ENCODE data around the gene POSTN.
"Not testable (repeated sequence)": the region's sequence is repeated elsewhere in the genome, so short reads cannot be mapped to it uniquely, and the experiment has no call there.

Gene POSTN

GRCh38 chr13:37596805-37597204, 1.8 kb downstream of the POSTN start:
- DNase-seq = no peak

DNA sequence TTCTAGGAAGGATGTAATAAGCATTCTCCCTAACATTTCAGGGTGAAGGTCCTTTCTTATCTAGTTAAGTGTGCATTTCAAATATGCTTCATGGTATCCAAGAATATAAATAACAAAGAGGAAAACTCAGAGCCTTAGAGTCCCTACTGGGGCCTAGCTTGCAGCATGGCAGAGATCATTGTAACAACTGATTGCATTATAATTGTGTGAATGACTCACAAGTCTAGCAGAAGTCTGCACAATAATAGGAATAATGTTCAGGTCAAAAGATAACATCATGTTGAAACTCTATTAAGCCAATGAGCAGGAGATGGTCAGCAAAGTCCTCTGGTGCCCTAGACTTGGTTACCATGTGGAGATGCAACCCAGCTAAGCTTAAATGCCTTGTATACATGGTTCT, 3.4 kb downstream of the POSTN start:
- DNase-seq = no peak

- DNase-seq = no peak
Observed at GRCh38 chr13:37594550-37594949, 4.0 kb downstream of the POSTN start.

- DNase-seq = not testable (repeated sequence)
Observed at GRCh38 chr13:37589381-37589780, 9.2 kb downstream of the POSTN start.

- no peak for DNase-seq
Observed at GRCh38 chr13:37587236-37587635, 11.3 kb downstream of the POSTN start.

DNA sequence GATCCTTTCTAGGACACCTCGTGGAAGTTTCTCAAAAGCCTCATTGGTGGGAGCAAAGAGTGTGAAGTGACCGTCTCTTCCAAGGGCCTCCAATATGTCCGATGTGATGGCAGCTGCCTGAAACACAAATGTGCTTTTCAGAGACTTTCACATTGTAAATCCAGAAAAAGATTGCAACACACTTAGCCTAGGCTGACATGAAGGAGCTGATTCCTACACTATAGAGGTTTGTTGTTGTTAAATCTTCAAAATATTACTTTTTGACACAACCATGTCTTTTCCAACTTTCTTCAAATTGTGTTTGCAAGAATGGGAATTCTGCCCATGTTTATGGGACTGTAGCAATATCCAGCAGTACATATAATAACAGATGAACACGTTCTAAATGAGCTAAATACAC, 12.4 kb downstream of the POSTN start:
- no peak for DNase-seq

- no peak for DNase-seq
Observed at GRCh38 chr13:37585541-37585940, 13.0 kb downstream of the POSTN start.

DNA sequence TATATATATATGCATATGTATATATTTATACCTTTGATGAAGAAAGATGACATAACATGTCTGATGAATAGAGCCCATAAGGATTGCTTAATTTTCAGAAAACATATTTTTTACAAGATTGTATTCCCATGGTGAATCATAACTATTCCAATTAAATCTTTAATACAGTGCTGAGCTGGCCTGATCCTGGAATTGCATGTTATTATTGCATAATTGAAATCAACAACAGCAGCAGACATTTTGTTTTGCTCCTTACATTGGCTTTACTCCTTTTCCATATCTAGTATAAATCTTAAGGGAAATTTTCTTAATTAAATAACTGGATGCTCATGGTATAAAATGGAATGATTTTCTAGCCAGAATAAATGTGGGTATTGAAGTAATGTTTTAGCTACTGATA, 22.0 kb downstream of the POSTN start:
- DNase-seq = no peak

GRCh38 chr13:37565425-37565824, 33.1 kb downstream of the POSTN start:
- no peak for DNase-seq

GRCh38 chr13:37561031-37561430, 37.5 kb downstream of the POSTN start:
- no peak for DNase-seq

GRCh38 chr13:37560526-37560925, 38.0 kb downstream of the POSTN start:
- no peak for DNase-seq

GRCh38 chr13:37558766-37559165, 39.8 kb downstream of the POSTN start:
- not testable (repeated sequence) for DNase-seq

GRCh38 chr13:37546087-37546486, 52.5 kb downstream of the POSTN start:
- DNase-seq = no peak

DNA sequence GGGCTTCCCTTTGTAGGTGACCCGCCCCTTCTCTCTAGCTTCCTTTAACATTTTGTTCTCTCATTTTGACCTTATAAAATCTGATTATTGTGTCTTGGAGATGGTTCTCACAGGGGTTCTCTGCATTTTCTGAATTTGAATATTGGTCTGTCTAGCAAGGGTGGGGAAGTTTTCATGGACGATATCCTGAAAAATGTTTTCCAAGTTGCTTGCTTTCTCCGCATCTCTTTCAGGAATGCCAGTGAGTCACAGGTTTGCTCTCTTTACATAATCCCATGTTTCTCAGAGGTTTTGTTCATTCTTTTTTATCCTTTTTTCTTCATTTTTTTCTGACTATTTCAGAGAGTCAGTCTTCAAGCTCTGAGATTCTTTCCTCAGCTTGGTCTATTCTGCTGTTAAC, 53.6 kb downstream of the POSTN start:
- no peak for DNase-seq

DNA sequence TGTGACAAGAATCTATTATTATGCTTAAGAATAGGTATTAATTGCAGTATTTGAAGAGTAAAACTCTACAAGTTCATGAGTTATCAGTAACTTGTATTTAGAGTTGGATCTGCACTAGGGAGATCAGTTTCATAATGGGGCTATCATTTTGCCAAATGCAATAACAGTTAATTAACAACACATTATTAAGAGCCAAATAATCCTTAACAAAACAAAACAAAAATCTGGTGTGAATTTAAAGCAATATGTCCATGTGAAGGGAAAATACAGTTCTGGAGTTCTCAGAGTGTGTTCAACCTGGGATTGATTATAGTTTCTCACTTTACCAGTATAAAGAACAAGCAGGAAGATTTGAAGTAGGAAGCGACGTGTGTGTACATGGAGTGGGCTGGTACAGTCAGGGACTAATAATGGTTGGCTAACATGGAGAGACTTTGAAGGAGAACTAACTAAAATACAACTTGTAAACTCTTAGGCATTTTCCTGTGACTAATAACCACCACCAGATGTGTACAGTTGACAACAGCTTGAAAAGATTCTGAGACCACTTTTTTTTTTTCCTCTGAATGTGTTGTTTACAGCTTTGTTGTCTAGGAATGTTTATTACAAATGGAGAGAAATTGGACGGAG, 58.5 kb downstream of the POSTN start:
- DNase-seq = no peak

GRCh38 chr13:37539170-37539569, 59.4 kb downstream of the POSTN start:
- DNase-seq = no peak

DNA sequence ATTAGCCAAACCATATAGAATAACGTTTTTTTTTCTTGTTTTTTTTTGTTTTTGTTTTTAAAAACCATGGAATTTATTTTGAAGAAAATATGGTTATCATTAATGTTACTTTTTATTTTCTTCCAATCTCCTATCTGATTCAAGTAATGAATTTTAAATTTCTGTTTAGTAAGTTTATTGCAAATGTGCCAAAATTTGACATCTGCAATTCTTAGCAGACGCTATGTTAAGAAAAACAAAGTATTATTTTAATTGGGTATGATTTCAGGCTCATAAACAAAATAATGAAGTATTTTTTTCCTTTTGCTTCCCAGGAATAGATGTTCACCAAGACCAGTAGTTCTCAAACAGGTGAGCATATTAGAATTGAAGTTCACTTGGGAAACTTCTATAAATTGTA, 63.1 kb downstream of the POSTN start:
- no peak for DNase-seq

GRCh38 chr13:37534676-37535075, 63.9 kb downstream of the POSTN start:
- DNase-seq = no peak

DNA sequence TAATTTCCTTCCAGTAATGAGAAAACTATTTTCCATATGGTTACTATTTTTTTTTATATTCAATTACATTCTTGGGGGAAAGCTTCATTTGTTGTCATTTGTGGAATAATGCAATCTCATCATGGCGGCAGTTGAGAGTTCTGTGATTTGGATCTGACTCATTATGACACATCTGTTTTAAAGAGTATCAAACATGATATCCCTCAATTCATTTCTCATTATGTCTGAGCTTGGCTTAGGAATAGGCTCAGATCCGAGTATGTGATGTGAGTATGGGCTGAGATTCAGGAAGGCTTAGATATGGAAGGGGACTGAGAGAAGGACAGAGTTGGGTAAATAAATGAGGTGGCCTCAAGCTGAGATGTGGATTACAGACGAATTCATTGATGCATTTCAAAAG, 64.4 kb downstream of the POSTN start:
- no peak for DNase-seq

- no peak for DNase-seq
Observed at GRCh38 chr13:37531049-37531448, 67.5 kb downstream of the POSTN start.

DNA sequence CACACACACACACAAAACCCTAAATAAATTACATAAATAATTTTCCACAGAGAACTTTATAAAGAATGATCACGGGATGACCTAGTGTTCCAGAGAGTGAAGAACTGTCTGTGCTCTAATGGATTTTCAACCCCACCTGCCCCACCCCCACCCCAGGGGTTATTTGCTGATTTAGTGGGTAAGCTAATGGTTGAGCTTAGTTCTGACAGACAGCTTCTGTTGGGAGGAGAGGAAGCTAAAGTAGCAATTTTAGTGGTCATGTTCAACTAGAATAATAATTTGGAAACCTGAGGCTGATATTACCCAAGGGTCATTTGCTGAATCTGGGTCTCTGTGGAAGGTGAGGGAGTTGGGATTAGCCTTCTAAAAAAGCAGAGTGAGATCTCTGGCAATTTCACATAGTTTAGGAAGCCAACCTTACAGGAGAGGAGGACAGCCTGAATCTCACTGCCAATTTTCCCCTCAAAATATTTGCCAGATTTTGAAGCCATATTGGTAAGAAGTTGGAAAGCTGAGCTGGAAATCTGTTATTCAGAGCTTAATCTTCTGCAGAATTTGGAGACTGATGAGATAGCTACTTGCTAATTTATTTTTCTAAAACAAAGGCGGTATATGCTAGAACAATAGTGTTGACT, 68.7 kb downstream of the POSTN start:
- no peak for DNase-seq

DNA sequence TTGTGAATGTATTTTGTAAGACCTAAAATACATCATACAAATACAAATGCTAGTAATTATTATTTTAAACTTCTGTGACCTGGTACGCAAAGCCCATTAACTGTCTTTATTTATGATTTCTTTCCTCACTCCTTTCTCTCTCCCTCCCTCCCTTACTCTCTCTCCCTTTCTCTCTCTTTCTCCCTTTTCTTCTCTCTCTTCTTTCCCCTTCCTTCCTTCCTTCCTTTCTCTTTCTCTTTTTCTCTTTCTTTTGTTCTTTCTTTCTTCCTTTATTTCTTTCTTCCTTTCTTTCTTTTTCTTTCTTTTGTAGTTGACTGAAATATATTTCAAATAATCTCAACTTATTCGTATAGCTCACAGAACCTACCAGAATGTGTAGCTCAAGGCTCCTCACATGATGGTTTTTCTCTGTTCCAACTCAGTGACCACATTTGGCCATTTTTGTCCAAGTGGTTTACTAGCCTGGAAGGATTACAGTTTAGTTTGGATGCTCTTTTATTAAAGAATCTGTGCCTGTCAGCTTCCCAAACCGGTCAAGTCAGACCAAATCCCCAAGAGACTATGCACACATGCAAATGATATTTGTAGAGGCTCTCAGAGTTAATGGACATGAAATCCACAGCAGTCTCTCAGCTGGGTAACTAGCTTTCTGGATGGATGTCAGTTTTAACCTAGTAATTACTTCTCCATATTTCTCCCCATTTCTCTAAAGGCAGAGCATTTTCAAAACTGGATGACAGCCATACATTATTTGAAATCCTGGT, 71.7 kb downstream of the POSTN start:
- no peak for DNase-seq

GRCh38 chr13:37515226-37515625, 83.3 kb downstream of the POSTN start:
- DNase-seq = no peak
